ENCODE measurements around the gene COPG1. TPM values are rescaled to one million over a fixed set of nuclear protein-coding genes. Genes with fewer than 3 reads are reported as not detected.

The COPG1 gene
- total and polyA plus RNA-seq, 2 of the 13 experiments (the other 11 are each of a cell fraction or from before 2014, with no cell fraction given), result 98.6 to 166 TPM

- FAIRE-seq (no peak), ATAC-seq (peak; percentile 62), DNase-seq (ENCODE audit: low spot score) (no peak)
- Histone ChIP-seq H4K20me1 (ENCODE audit: insufficient read depth, low read length) (no peaks in the 10 kb centered on the region; the same call in 1 of the 2 replicates), H3K9me3 (ENCODE audit: low read length) (no peaks in the 10 kb centered on the region), H3K27ac (ENCODE audit: extremely low read length, insufficient read depth, low read length) (no peak overlapping the region), H3K4me3 (replicated peaks in 1 of 3; ENCODE audit: insufficient read depth in 1 of 3, low read depth in 2 of 3, low read length in 3 of 3) (no peak overlapping the region; a peak in 1 of 6 replicates), H3K9ac (ENCODE audit: insufficient read depth, low read depth, low read length) (no peak overlapping the region), H3K27me3 (ENCODE audit: control insufficient read depth in 1 of 2, insufficient read depth in 2 of 2, low read length in 2 of 2) (no peaks in the 10 kb centered on the region), H3K4me2 (ENCODE audit: low read depth, low read length) (no peak overlapping the region), H3K36me3 (replicated peaks in 1 of 2; ENCODE audit: control insufficient read depth in 1 of 2, insufficient read depth in 2 of 2, low read length in 2 of 2) (no peaks in the 10 kb centered on the region), H3K79me2 (ENCODE audit: insufficient read depth, low read length) (no peaks in the 10 kb centered on the region), H3K4me1 (ENCODE audit: insufficient read depth, low read length) (no peaks in the 10 kb centered on the region), H2AFZ (ENCODE audit: low read length) (no peak overlapping the region)
- WGBS (ENCODE audit: low lambda C conversion rate), result 19% methylated on average over 5 of the region's 8 CpGs
- intact Hi-C loops (cut with micrococcal nuclease; ENCODE audit: unreplicated experiment), result no loop called here
- no peak for TF ChIP-seq ZSCAN22 (CRISPR knock-in tag; IDR thresholded peaks at IDR 0.05)
- TF ChIP-seq, protein P1, sequence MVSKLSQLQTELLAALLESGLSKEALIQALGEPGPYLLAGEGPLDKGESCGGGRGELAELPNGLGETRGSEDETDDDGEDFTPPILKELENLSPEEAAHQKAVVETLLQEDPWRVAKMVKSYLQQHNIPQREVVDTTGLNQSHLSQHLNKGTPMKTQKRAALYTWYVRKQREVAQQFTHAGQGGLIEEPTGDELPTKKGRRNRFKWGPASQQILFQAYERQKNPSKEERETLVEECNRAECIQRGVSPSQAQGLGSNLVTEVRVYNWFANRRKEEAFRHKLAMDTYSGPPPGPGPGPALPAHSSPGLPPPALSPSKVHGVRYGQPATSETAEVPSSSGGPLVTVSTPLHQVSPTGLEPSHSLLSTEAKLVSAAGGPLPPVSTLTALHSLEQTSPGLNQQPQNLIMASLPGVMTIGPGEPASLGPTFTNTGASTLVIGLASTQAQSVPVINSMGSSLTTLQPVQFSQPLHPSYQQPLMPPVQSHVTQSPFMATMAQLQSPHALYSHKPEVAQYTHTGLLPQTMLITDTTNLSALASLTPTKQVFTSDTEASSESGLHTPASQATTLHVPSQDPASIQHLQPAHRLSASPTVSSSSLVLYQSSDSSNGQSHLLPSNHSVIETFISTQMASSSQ (IDR thresholded peaks at IDR 0.05; ENCODE audit: low read depth), result no peak
- TF ChIP-seq, protein P1 (CRISPR knock-in tag; IDR thresholded peaks at IDR 0.05; ENCODE audit: borderline replicate concordance), result no peak
- TF ChIP-seq U2AF1 (optimal IDR thresholded peaks at IDR 0.05; ENCODE audit: low read depth, low read length), result no peak
- TF ChIP-seq ZNF770 (CRISPR knock-in tag; IDR thresholded peaks at IDR 0.05), result no peak
- no peak for TF ChIP-seq ZBTB43 (CRISPR knock-in tag; conservative IDR thresholded peaks at IDR 0.05)
- no peak for TF ChIP-seq BRD4 (CRISPR knock-in tag; IDR thresholded peaks at IDR 0.05)
- BruUV-seq (replicated peaks), result no TSS peak
- ChIA-PET CTCF (ENCODE audit: low intra/inter-chr PET ratio, low total read pairs) (no interaction called here), POLR2A (no interaction called here)
- in situ Hi-C loops (cut with HindIII; ENCODE audit: extremely low pct_ligation_motif_present, low pct_unique_long_range_greater_than_20kb), result no loop called here
Measured at GRCh38 chr3:129205109-129205832, 44.1 kb upstream of the COPG1 start.
